ENCODE data around the gene ARPC4.

Gene ARPC4

GRCh38 chr3:9809239-9809614 lies 16.3 kb downstream of the ARPC4 start:
- TF ChIP-seq RAD21 (IDR thresholded peaks at IDR 0.05; ENCODE audit: low read depth) (no peak), YY1 (IDR thresholded peaks at IDR 0.05; ENCODE audit: low read depth) (no peak), TEAD4 (IDR thresholded peaks at IDR 0.05) (no peak), TCF12 (IDR thresholded peaks at IDR 0.05; ENCODE audit: low read depth) (no peak), CREB1 (IDR thresholded peaks at IDR 0.05; ENCODE audit: low read depth) (no peak), USF1 (IDR thresholded peaks at IDR 0.05) (no peak), ZBTB7A (IDR thresholded peaks at IDR 0.05; ENCODE audit: low read depth) (no peak), REST (IDR thresholded peaks at IDR 0.05; ENCODE audit: low read depth) (no peak), EGR1 (IDR thresholded peaks at IDR 0.05) (no peak), CEBPB (IDR thresholded peaks at IDR 0.05) (no peak), EP300 (IDR thresholded peaks at IDR 0.05; ENCODE audit: borderline replicate concordance) (no peak), NFIC (IDR thresholded peaks at IDR 0.05) (no peak), FOXM1 (IDR thresholded peaks at IDR 0.05; ENCODE audit: borderline replicate concordance, low read depth) (no peak), MAX (IDR thresholded peaks at IDR 0.05) (no peak), TAF1 (IDR thresholded peaks at IDR 0.05; ENCODE audit: low read depth) (no peak)

GRCh38 chr3:9809615-9810432 lies 16.9 kb downstream of the ARPC4 start, which contains the start of gene TTLL3:
Gene TTLL3 (plus strand): TSS chr3:9810262. CDS start chr3:9810662, 400 bp downstream.
- TF ChIP-seq ZBTB7A (IDR thresholded peaks at IDR 0.05; ENCODE audit: low read depth), result peak; percentile 84
- no peak for TF ChIP-seq RAD21 (IDR thresholded peaks at IDR 0.05; ENCODE audit: low read depth)
- no peak; the same call in 1 of the 2 replicates for TF ChIP-seq TCF12 (IDR thresholded peaks at IDR 0.05; ENCODE audit: low read depth)
- peak; percentile 77 for TF ChIP-seq YY1 (IDR thresholded peaks at IDR 0.05; ENCODE audit: low read depth)
- 0 out of 2 replicates have a peak, but pooled peaks have one; percentile 7 for TF ChIP-seq REST (IDR thresholded peaks at IDR 0.05; ENCODE audit: low read depth)
- TF ChIP-seq USF1 (IDR thresholded peaks at IDR 0.05), result 0 out of 2 replicates have a peak, but pooled peaks have one; percentile 17
- TF ChIP-seq TEAD4 (IDR thresholded peaks at IDR 0.05), result no peak
- no peak for TF ChIP-seq FOXM1 (IDR thresholded peaks at IDR 0.05; ENCODE audit: borderline replicate concordance, low read depth)
- no peak for TF ChIP-seq CEBPB (IDR thresholded peaks at IDR 0.05)
- TF ChIP-seq EGR1 (IDR thresholded peaks at IDR 0.05), result 0 out of 2 replicates have a peak, but pooled peaks have one; percentile 18
- no peak for TF ChIP-seq MAX (IDR thresholded peaks at IDR 0.05)
- TF ChIP-seq NFIC (IDR thresholded peaks at IDR 0.05), result peak; percentile 8; the same call in 1 of the 2 replicates
- TF ChIP-seq CREB1 (IDR thresholded peaks at IDR 0.05; ENCODE audit: low read depth), result no peak
- TF ChIP-seq TAF1 (IDR thresholded peaks at IDR 0.05; ENCODE audit: low read depth), result peak; percentile 57; the same call in 1 of the 2 replicates
- 0 out of 2 replicates have a peak, but pooled peaks have one; percentile 26 for TF ChIP-seq EP300 (IDR thresholded peaks at IDR 0.05; ENCODE audit: borderline replicate concordance)

GRCh38 chr3:9810433-9810770 lies 17.5 kb downstream of the ARPC4 start:
- TF ChIP-seq REST (IDR thresholded peaks at IDR 0.05; ENCODE audit: low read depth), result no peak

- TF ChIP-seq CEBPB (IDR thresholded peaks at IDR 0.05) (no peak), TEAD4 (IDR thresholded peaks at IDR 0.05) (no peak), ZBTB7A (IDR thresholded peaks at IDR 0.05; ENCODE audit: low read depth) (no peak), EP300 (IDR thresholded peaks at IDR 0.05; ENCODE audit: borderline replicate concordance) (no peak), RAD21 (IDR thresholded peaks at IDR 0.05; ENCODE audit: low read depth) (no peak), FOXM1 (IDR thresholded peaks at IDR 0.05; ENCODE audit: borderline replicate concordance, low read depth) (no peak)
Observed at GRCh38 chr3:9810846-9811245, 18.0 kb downstream of the ARPC4 start.

Data from Ishikawa (cell line).